Muscle of back (tissue), 11 donors: ENCODE results near the gene UNC5CL. TPM values are rescaled to one million over a fixed set of nuclear protein-coding genes. Genes with fewer than 3 reads are reported as not detected.
"Not testable (repeated sequence)": the region's sequence is repeated elsewhere in the genome, so short reads cannot be mapped to it uniquely, and the experiment has no call there.

Experiments
- DNase-seq, 3 donors: peaks; one replicate each; pipeline versions ENCODE4 v3.0.0 to v3.0.0-alpha.2; 2013
- polyA plus RNA-seq, 10 donors: library from polyadenylated mRNA; unstranded; fragments of 120-200 nt; gene quantifications; one replicate each; pipeline ENCODE4 v1.2.1, GENCODE V29; 2013; ENCODE audit not compliant: insufficient read length in 10 of 10

Gene UNC5CL
- polyA plus RNA-seq, 10 donors, result 1.6 to 4.3 (median 2.9) TPM

DNA sequence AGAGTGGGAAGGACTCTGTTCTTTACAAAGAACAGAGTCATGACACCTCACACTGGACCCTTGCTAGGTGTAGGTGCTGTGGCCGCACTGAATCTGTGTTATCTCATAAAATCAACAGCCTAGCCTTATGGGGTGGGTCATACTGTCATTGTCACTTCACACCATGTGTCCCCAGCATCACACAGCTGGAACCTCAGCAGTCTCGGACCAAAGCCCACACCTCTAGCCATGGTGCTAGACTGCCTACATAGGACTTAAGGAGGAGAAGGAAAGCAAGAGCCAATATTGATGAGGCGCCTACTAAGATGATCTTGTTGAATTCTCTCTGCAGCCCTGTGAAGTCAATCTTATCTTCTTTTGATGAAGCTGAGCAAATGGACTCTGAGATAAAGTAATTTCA, 31.0 kb downstream of the UNC5CL start:
- no peak for DNase-seq

DNA sequence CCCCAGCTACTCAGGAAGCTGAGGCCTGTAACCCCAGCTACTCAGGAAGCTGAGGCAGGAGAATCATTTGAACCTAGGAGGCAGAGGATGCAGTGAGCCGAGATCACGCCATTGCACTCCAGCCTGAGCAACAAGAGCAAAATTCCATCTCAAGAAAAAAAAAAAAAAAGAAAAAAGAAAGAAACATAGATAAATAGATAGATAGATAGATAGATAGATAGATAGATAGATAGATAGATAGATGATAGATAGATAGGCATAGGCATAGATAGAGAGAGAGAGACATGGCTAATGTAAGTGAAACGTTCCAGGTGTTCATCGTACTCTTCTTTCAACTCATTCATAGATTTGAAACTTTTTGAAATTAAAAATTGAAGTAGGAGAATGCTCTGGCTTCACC, 32.0 kb downstream of the UNC5CL start:
- DNase-seq, result not testable (repeated sequence)

DNA sequence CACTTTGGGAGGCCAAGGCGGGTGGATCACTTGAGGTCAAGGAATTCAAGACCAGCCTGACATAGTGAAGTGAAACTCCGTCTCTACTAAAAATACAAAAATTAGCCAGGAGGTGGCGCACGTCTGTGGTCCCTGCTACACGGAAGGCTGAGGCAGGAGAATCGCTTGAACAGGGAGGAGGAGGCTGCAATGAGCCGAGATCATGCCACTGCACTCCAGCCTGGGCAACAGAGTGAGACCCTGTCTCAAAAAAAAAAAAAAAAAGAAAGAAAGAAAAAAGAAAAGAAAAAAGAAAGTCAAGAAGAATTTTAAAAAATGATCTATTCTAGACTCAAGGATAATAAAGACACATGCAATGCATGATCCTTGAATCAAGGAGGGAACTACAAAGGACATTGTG, 32.8 kb downstream of the UNC5CL start:
- peak in 2 of 3 donors; percentile 53 to 62 for DNase-seq

DNA sequence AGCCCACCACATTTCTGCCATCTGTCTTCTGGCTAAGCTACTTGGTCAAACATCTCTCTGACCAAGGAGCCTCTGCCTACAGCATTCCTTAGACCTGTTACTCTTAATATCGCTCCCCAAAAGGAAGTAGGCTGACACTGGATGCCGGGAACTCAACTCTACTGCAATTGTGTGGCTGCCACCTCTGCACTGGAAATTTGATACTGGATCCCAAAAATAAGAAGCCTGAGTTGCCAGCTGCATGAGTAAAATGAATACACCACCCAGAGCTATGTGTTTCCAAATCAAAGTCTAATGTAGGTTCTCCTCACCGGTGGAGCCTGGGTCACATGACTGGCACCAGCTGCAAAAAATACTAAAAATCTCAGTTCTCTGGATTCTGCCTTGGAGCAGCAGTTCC, 36.9 kb downstream of the UNC5CL start:
- DNase-seq, result no peak

DNA sequence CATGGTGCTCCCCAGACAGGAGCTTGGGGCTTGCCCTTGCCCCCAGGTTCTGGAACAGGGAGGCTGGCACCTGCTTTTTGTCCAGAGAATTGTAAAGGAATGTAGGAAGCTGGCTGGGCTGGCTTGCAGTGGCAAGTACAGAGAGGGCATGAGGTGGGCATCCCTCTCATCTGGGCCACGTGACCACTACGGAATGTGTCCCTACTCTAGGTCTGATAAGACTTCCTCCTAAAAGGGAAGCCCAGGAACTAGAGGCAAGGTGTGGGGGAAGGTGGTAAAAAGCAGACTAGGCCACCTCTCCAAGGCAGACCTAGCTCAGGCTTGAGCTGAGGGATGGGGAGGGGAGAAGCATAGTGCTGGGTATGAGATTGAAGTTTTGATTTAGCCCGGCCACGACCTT, 38.8 kb downstream of the UNC5CL start:
- DNase-seq, result no peak

DNA sequence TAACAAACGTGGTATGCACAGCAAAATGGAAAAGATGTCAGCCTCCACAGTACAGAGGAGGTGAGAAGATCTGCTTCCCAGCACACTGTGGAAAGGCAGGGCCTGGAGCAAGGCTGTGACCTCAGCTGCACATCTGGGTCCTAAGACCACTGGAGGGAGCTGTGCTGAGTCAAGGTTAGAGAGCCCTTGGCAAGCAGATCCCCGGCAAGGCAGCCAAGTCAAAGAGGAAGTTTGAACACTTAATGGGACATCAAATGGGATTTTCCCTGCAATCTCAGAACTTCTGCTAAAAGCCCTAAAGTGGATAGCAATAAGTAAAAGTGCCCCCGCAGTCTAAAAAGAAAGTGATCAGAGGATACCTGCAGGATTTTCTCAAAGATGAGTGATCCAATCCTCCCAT, 39.5 kb downstream of the UNC5CL start:
- peak in 2 of 3 donors; percentile 74 to 84 for DNase-seq

DNA sequence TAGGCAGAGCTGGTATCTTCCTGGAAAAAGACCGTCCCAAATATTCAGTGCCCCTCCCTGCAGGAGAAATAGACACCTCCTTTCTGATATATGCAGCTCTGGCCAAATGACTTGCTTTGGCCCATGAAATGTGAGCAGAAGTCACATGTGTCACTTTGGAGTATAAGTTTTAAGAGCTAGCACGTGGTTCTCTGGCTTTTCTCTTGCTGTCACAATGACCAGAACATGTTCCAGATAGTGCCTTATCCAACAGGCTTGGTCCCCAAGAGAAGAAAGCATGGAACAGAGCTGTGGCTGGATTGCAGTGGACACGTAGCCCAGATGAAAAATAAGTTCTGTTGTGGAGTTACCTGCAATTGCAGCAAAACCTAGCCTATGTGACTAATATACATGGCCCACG, 40.4 kb downstream of the UNC5CL start:
- no peak for DNase-seq

DNA sequence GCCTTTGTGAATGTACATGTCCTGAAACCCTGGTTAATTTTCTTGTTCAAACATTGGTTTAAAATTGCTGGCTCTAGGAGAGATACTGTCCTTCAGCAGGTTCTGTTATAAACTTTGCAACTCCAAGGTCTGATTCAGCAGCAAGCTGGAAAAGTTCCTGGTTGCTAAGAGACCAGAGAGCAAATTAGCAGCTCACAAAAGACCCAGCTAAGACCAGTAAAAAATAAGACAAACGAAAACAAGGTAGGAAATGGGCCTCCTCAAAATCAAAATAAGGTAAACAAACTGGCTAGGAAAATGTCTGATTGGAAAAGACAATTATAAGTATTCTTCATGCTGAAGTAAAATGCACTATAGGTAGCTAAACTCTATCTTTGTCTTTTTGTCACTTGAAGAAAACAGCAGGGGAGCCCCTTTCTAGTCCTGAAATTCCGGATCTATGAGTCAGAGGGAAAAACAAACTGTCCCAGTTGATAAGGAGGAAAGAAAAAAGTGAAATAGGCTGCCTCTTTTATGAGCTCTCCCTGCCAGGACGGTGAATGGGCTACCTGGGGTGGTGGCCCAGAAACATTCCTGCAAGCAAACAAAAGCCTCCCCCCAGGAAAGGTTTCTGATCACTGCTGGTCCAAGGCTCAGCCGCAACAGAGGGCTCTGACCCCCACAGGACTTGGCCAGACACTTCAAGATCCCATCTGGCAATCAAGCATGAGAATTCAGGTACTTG, 41.6 kb downstream of the UNC5CL start:
- peak in 2 of 3 donors; percentile 17 to 45 for DNase-seq

DNA sequence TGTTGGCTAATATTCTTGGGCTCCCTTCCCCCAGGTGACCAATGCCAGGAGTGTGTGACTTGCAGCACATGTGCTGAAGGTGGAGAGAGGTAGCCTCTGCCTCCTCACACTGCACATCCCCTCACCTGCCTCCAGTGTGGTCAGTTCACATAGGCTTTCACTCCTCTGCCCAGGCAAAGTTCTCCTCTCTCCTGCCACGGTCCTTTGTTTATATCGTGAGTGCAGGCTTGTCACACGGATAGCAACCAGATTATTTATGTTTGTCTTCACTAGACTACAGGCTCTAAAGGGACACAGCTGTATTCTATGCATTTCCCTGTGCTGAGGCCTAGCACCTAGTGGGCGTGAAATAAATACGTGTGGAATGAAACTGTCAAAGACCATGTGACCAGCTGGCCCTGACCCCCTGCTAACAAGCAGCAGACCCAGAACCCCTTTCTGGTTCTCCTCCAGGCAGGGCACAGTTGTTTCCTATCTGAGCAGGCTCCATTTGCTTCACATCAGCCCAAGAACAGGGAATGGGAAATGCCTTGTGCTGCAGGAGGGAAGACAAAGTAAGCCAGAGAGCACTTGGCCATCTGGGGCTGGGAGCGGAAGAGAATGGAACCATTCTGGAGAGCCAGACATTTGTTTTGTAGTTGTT, 42.3 kb downstream of the UNC5CL start:
- DNase-seq, result peak in 2 of 3 donors; percentile 16 to 67

DNA sequence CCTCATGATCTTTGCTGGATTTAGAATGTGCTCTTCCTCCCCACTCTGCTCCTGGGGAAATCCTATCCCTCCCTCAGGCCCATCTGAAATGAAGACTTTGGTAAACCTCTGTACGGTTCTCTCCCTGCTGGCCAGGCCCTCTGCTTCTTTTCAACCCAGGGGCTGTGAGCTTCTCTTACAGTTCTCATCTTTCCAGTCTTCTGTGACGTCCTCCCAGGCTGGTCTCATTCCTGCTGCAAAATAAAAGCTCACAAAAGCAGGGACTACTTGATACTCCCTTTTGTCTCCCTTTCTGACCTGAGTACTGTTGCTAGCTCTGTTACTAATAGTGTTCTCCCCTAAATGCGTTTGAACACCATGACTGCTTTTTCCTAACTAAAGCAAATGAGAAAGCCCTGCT, 46.3 kb downstream of the UNC5CL start:
- no peak for DNase-seq

DNA sequence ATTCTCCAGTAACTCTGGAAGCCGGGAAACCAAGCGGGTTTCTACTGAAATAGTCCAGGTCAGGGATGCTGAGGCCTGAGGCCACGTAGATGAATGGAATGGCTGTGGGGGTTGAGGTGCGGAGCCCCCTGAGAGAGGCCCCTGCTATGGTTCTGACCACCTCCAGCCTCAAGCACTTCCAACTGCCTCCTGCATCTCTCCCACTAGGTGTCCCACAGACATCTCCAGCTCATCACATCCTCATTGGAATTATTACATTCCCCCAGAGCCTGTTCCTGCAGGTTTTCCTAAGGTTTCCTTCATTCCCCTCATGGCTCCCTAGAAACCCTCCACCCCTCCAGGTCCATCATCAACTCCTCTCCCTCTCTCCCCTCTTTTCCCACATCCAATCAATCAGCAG, 48.7 kb downstream of the UNC5CL start:
- no peak for DNase-seq

DNA sequence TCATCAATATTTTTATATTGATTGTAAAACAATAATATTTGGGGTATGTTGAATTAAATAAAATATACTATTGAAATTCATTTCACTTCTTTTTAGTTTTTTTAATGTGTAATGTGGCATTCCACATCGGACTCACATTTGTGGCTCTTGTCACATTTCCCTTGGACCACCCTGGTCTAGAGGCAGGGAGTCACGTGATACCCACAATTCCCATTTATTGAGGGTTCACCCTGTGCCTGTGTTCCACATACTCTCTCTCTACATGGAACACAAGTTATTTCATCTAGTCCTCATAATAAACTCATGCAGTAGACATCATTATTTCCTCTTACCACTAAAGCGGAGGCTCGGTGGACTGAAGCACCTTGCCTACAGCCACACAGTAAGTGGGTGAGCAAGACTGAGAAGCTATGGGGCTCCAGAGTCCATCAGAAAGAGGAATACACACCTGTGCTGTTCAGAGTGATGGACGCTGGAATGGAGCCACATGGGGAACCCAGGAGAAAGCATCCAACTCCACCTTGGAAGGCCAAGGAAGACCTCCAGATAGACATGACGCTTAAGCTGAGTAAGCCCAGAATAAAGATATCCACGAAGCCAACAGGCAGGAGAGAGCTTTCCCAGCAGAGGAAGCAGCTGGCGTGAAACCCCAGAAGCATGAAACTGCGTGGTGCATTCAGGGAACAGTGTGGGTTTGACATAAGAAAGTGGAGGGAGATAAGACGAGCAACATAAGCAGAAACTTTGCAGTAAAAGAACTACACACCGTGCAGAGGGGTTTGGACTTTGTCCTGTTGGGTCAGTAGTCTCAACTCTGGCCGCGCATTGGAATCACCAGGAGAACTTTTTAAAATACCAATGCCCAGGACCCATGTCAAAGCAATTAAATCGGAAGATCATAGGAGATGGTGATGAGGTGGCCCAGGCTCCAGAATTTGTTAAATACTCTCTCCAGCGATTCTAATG, 49.5 kb downstream of the UNC5CL start:
- no peak for DNase-seq

DNA sequence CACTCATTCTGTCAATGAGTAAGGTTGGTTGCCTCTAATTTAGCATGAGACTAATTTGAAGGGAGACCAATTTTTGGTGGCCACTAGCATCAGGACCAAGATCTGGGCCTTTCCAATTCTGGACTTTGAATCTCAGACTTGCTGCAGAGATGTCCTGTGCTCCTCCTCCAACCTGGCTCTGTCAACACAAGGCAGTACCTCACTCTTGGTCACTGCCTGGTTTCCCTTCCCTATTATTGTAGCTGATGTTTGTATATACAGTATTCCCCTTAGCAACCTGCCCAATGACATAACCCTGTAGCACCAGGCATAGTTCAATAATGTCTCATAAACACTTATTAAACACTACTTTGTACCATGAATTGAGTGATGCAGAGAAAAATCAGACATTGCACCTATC, 50.4 kb downstream of the UNC5CL start:
- no peak for DNase-seq

DNA sequence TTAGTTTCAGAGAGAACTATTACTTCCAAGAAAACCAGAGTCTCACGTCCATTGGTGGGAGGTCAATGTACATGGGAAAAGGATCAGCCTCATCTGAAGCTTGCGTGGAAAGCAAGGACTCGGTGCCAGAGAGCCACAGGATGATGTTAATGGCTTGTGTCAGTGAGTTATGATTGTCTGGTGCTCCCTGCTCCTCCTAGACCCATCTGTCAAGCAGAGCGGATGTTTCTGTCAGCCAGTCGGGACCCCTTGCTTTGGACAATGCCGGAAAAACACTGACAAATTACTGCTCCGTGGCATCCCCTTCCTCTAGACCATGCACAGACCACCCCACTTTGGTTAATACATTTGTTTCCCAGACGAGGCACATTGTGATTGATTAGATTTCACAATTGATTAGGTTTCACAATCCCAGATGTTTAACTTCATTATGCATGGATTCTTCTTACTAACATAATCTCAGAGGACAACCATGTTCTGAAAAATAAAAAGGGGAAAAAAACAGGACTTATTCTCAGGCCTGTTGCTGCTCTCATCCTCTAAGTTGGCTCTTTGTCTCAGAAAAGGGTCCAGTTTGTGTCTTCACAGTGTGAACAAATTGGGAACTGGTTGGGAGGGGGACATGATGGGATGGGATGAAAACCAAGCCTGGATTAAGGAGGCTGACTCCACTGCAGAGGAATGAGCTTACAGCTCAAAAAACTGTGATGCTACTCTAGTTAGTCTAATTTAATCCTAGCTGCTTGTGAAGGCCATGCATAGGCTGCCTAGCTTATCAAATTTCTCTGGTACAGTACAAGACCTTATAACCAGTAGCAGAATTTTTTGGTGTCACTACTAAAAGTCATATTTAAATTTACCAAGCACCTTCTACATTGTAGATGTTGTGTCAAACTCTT, 51.9 kb downstream of the UNC5CL start:
- DNase-seq, result peak in 2 of 3 donors; percentile 23 to 49

DNA sequence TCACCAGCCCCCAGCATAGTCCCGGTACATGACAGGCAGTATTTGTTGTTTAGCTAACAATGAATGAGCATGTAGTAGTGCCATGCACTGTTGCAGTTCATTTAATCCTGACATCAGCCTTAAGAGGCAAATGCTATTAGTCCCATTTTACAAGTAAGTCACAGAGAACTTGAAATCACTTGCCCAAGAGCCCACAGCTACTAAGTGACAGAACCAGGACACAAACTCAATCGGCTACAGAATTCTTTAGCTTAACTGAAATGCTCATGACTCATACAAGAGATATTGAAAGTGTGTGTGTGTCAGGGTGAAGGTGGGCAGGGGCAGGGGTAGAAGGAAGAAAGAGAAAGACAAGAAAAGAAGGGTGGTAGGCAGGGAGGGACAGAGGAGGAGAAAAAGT, 52.7 kb downstream of the UNC5CL start:
- DNase-seq, result no peak

DNA sequence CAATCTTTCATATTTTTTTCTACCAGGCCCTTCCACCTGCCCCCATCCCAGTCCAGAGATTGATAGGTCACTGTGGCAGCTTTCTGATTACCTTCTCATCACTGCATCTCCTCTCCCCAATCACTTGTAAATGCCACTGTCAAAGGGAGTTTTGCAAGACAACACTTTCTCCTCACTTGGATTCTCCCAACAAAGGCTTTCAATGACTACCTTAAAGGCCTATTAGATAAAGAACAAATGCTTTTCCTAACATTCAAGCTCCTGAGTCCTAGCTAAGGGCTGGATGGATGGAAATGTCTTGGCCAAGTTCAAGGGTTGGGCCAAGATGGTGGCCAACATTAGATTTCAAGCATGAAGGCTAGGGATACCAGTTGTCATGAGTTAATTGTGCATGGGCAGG, 55.3 kb downstream of the UNC5CL start:
- DNase-seq, result no peak

DNA sequence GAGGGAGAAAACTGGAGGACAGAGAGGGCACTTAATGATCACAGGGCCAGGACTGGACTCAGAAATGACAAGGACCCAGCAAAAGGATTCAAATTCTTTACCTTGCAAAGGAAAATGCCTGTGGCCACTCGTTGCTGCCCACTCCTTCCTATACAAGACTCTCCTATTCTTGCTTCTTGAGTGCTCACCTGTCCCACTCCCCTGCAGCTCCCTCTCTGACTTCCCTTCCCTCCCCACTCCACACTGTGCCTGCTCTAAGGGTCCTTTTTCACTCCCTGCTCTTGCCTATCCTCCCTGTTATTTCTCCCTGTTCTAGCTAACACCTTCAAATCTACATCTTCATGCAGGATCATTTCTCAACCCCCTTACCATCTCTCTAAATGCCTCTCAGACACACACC, 56.1 kb downstream of the UNC5CL start:
- no peak for DNase-seq

DNA sequence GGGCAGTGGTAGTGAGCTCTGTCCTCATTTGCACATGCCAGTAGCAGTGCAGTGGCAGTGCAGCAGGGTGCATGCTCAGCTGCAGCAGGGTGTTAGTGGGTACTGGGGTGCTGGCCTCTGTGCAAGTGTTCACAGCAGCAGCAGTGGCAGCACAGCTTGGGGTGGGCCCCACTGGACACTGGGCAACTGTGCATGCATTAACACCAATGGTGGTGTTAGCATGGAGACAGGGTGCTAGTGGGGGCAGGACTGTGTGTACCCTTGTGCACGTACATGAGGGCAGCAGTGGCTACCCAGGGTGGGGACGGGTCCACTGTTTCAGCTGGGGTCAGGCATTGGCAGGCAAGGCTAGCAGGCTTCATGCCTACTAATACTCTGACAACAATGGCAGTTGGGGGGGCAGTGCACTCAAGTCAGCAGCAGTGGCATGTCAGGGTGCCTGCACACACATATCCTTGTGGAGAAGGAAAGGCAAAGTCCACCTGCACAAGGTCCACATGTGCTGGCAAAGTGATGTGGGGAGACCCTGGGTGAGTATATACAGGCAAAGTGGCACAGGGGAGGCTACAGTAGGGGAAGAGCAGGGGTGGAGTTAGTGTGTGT, 60.2 kb downstream of the UNC5CL start:
- DNase-seq, result no peak

DNA sequence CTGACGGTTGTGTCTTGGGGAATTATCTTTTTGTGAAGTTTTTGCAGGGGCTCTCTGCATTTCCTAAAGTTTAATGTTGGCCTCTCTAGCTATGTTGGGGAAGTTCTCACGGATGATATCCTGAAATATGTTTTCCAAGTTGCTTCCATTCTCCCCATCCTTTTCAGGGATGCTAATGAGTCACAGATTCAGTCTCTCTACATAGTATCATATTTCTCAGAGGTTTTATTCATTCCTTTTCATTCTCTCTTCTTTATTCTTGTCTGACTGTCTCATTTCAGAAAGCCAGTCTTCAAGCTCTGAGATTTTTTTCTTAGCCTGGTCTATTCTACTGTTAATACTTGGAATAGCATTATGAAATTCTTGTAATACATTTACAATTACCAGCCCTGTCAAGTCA, 61.3 kb downstream of the UNC5CL start:
- no peak for DNase-seq

DNA sequence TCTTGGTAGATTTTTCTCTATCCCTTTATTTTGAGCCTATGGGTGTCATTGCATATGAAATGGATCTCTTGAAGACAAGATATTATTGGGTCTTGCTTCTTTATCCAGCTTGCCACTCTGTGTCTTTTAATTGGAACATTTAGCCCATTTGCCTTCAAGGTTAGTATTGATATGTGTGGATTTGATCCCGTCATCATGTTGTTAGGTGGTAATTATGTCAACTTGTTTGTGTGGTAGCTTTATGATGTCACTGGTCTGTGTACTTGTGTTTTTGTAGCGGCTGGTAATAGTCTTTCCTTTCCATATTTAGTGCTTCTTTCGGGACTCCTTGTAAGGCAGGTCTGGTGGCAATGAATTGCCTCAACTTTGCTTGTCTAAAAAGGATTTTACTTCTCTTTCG, 61.9 kb downstream of the UNC5CL start:
- DNase-seq, result no peak
